Progenitor cell of endocrine pancreas (in vitro differentiated cells): ENCODE measurements around the gene HIRIP3. TPM values are rescaled to one million over a fixed set of nuclear protein-coding genes. Genes with fewer than 3 reads are reported as not detected.

ENCODE experiments used
- DNase-seq: peaks from one replicate; pipeline ENCODE4 v3.0.0; 2021; ENCODE audit warnings: low spot score; ENCODE audit not compliant: unreplicated experiment
- H3K27ac Mint-ChIP-seq: 2 replicates; pipeline ENCODE4 v1.8.0; 2021; ENCODE audit warnings: mild to moderate bottlenecking, moderate library complexity, mixed read lengths
- H3K27me3 Mint-ChIP-seq: 2 replicates; pipeline ENCODE4 v1.8.0; 2021; ENCODE audit warnings: mixed read lengths
- H3K36me3 Mint-ChIP-seq: 2 replicates; pipeline ENCODE4 v1.8.0; 2022; ENCODE audit warnings: mixed read lengths; ENCODE audit not compliant: insufficient read depth
- H3K4me1 Mint-ChIP-seq: 2 replicates; pipeline ENCODE4 v1.8.0; 2021; ENCODE audit warnings: low read depth, mixed read lengths
- H3K4me3 Mint-ChIP-seq: 2 replicates; pipeline ENCODE4 v1.8.0; 2021; ENCODE audit warnings: low read depth, mild to moderate bottlenecking, moderate library complexity, mixed read lengths
- H3K9me3 Mint-ChIP-seq: 2 replicates; pipeline ENCODE4 v1.8.0; 2021; ENCODE audit warnings: low read depth, mixed read lengths
- total RNA-seq: library from RNA; stranded (reverse); gene quantifications from 2 replicates; pipeline ENCODE4 v1.2.1, GENCODE V29; 2021
- TF ChIP-seq, protein P1 (sequence below): fragments of 200-600 bp; sonication (generic); IDR thresholded peaks from one replicate; pipeline ENCODE4 v1.5.0; 2021; ENCODE audit warnings: antibody characterized with exemption, mild to moderate bottlenecking; ENCODE audit not compliant: unreplicated experiment

HIRIP3 gene
- total RNA-seq, 1 donor from 2014 or later: 11.4 TPM

DNA sequence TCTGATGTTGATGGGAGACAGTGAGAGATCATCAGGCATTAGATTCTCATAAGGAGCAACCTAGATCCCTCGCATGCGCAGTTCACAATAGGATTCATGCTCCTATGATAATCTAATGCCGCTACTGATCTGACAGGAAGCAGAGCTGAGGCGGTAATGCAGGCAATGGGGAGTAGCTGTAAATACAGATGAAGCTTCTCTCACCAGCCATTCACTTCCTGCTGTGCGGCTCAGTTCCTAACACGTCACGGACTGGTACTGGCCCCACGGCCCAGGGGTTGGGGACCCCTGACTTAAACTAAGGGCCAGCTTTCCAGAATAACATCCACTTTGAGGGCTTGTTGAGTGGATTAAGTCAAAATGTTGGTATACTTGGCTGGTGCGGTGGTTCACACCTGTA, 36.1 kb downstream of the HIRIP3 start:
- Mint-ChIP-seq H3K27me3 (no peaks in the 10 kb centered on the region), H3K36me3 (peaks cover 2% of the 10 kb centered on the region), H3K9me3 (no peaks in the 10 kb centered on the region), H3K27ac (no peak overlapping the region), H3K4me1 (peaks cover 10% of the 10 kb centered on the region), H3K4me3 (no peak overlapping the region)
- TF ChIP-seq, protein P1, sequence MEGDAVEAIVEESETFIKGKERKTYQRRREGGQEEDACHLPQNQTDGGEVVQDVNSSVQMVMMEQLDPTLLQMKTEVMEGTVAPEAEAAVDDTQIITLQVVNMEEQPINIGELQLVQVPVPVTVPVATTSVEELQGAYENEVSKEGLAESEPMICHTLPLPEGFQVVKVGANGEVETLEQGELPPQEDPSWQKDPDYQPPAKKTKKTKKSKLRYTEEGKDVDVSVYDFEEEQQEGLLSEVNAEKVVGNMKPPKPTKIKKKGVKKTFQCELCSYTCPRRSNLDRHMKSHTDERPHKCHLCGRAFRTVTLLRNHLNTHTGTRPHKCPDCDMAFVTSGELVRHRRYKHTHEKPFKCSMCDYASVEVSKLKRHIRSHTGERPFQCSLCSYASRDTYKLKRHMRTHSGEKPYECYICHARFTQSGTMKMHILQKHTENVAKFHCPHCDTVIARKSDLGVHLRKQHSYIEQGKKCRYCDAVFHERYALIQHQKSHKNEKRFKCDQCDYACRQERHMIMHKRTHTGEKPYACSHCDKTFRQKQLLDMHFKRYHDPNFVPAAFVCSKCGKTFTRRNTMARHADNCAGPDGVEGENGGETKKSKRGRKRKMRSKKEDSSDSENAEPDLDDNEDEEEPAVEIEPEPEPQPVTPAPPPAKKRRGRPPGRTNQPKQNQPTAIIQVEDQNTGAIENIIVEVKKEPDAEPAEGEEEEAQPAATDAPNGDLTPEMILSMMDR: no peak
- DNase-seq: no peak

DNA sequence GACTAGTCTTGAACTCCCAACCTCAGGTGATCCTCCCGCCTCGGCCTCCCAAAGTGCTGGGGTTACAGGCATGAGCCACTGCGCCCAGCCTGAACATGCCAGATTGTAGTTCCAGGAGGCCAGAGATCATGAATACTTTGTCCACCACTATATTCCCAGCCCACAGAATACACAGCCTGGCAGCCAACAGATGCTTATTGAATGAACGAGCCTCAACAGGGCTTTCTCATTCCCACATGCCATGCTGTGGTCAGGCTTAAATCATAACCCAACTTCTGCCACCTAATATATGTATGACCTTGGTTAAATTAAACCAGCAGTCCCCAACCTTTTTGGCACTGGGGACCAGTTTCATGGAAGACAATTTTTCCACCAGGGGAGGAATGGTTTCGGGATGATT, 36.7 kb downstream of the HIRIP3 start:
- H3K4me3 Mint-ChIP-seq: no peak overlapping the region
- no peaks in the 10 kb centered on the region for H3K27me3 Mint-ChIP-seq
- no peak for DNase-seq
- TF ChIP-seq, protein P1: no peak
- H3K4me1 Mint-ChIP-seq: peaks cover 10% of the 10 kb centered on the region
- H3K9me3 Mint-ChIP-seq: no peaks in the 10 kb centered on the region
- no peak overlapping the region for H3K27ac Mint-ChIP-seq
- H3K36me3 Mint-ChIP-seq: peaks cover 2% of the 10 kb centered on the region

- no peak overlapping the region for H3K4me3 Mint-ChIP-seq
- no peaks in the 10 kb centered on the region for H3K4me1 Mint-ChIP-seq
- H3K27ac Mint-ChIP-seq: no peak overlapping the region
- no peak for DNase-seq
- peaks cover 5% of the 10 kb centered on the region for H3K9me3 Mint-ChIP-seq
- no peaks in the 10 kb centered on the region for H3K27me3 Mint-ChIP-seq
- H3K36me3 Mint-ChIP-seq: no peaks in the 10 kb centered on the region
- TF ChIP-seq, protein P1: no peak
Measured at GRCh38 chr16:29951625-29952365, 43.6 kb downstream of the HIRIP3 start.

DNA sequence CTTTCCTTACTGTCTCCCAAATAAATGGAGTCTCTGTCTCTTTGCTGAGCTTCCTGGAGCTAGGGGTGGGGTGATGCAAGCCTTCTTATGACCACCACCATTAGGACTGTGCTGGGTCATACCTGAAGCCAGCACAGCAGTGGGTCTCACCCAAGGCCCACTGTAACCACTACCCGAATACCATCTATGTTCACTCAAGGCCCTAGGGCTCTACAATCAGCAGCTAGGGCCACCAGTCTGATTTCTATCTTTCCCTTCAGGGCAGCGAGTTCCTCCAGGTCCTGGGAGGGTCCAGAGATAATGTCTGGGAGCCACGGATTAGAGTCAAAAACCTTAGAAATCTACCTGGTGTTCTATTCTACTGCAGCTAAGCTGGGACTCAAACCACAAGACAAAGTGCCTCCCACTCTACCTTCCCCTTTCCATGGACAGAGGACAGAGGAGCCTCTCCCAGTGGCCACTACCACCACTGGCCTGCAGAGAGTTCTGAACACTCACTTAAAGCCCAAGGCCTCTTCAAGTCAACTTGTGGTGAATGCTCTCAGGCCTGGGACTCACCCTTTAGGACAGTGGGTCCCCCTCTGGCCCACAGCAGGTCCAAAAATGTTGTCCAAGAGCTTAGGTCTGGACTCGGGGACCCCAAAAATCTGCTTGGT, 44.5 kb downstream of the HIRIP3 start:
- TF ChIP-seq, protein P1: no peak
- Mint-ChIP-seq H3K36me3 (no peaks in the 10 kb centered on the region), H3K4me3 (no peak overlapping the region), H3K27ac (no peak overlapping the region), H3K9me3 (peaks cover 5% of the 10 kb centered on the region), H3K27me3 (no peaks in the 10 kb centered on the region), H3K4me1 (no peaks in the 10 kb centered on the region)
- no peak for DNase-seq

DNA sequence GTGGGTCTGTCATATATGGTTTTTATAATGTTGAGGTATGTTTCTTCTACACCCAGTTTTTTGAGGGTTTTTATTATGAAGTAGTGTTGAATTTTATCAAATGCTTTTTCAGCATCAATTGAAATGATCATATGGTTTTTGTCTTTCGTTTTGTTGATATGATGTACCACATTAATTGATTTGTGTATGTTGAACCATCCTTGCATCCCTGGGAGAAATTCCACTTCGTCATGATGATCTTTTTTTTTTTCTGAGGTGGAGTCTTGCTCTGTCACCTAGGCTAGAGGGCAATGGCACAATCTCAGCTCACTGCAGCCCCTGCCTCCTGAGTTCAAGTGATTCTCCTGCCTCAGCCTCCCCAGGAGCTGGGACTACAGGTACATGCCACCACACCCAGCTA, 47.5 kb downstream of the HIRIP3 start:
- Mint-ChIP-seq H3K27me3 (no peaks in the 10 kb centered on the region), H3K4me3 (no peak overlapping the region), H3K4me1 (peaks cover 13% of the 10 kb centered on the region), H3K27ac (no peak overlapping the region), H3K9me3 (peaks cover 5% of the 10 kb centered on the region), H3K36me3 (no peaks in the 10 kb centered on the region)
- no peak for DNase-seq
- TF ChIP-seq, protein P1: no peak
